ENCODE data around the gene PRDM16. TPM values are rescaled to one million over a fixed set of nuclear protein-coding genes. Genes with fewer than 3 reads are reported as not detected.

PRDM16 gene
- total and polyA plus RNA-seq, 2 of the 13 experiments (the other 11 are each of a cell fraction or from before 2014, with no cell fraction given) = 0.15 to 0.81 TPM

DNA sequence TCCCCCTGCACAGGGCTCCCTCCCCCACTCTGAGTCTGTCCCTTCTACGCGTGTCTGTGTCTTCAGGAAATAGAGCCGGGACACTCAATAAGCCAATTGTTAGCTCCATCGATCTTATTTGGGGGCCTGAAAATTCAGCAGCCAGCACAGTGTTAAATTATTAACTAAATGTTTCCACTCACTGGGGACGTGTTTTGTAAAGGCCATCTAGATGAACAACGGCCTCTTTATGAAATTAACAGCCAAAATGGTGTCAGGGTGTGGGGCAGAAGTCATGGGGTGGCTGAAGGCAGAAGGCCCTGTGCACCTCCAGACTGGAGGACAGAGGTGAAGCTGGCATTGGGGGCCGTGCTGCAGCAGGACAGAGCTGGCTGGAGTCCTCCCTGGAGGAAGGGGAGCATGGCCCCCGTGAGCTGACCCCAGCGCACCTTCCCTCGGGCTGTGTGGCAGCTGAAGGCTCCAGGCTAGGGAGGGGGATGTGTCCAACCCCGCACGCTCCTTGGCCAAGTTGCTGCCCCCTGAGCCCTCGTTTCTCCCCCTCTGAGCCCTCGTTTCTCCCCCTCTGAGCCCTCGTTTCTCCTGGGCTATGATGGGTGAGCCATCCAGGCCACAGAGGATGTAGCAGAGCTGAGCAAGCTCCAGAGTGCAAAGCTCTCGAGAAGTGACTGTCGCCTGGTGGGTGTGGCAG lies 271.7 kb downstream of the PRDM16 start (continued):
- TF ChIP-seq, protein P1, sequence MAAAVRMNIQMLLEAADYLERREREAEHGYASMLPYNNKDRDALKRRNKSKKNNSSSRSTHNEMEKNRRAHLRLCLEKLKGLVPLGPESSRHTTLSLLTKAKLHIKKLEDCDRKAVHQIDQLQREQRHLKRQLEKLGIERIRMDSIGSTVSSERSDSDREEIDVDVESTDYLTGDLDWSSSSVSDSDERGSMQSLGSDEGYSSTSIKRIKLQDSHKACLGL (CRISPR knock-in tag; IDR thresholded peaks at IDR 0.05) = 0 out of 2 replicates have a peak, but pooled peaks have one; percentile 29
- TF ChIP-seq ZNF253 (CRISPR knock-in tag; IDR thresholded peaks at IDR 0.05; ENCODE audit: borderline replicate concordance) (no peak), NR2C2 (CRISPR knock-in tag; IDR thresholded peaks at IDR 0.05; ENCODE audit: borderline replicate concordance) (peak; percentile 59), NR3C1 (CRISPR knock-in tag; IDR thresholded peaks at IDR 0.05) (no peak), PCBP1 (IDR thresholded peaks at IDR 0.05; ENCODE audit: borderline replicate concordance, low read depth, low read length) (no peak), TRIM24 (CRISPR knock-in tag; IDR thresholded peaks at IDR 0.05) (no peak), ZNF232 (CRISPR knock-in tag; IDR thresholded peaks at IDR 0.05; ENCODE audit: borderline replicate concordance) (peak; percentile 79; the same call in 1 of the 2 replicates), BRD4 (CRISPR knock-in tag; IDR thresholded peaks at IDR 0.05) (peak; percentile 96), KLF11 (CRISPR knock-in tag; IDR thresholded peaks at IDR 0.05) (no peak), ZNF772 (CRISPR knock-in tag; IDR thresholded peaks at IDR 0.05) (0 out of 2 replicates have a peak, but pooled peaks have one; percentile 5), RXRA (CRISPR knock-in tag; IDR thresholded peaks at IDR 0.05) (peak; percentile 61; the same call in 1 of the 2 replicates), ZSCAN25 (CRISPR knock-in tag; IDR thresholded peaks at IDR 0.05) (peak; percentile 52), KLF16 (CRISPR knock-in tag; IDR thresholded peaks at IDR 0.05) (no peak), HDAC1 (CRISPR knock-in tag; IDR thresholded peaks at IDR 0.05) (peak; percentile 61)
- TF ChIP-seq, protein P2, sequence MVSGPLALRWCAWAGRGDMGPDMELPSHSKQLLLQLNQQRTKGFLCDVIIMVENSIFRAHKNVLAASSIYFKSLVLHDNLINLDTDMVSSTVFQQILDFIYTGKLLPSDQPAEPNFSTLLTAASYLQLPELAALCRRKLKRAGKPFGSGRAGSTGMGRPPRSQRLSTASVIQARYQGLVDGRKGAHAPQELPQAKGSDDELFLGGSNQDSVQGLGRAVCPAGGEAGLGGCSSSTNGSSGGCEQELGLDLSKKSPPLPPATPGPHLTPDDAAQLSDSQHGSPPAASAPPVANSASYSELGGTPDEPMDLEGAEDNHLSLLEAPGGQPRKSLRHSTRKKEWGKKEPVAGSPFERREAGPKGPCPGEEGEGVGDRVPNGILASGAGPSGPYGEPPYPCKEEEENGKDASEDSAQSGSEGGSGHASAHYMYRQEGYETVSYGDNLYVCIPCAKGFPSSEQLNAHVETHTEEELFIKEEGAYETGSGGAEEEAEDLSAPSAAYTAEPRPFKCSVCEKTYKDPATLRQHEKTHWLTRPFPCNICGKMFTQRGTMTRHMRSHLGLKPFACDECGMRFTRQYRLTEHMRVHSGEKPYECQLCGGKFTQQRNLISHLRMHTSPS (CRISPR knock-in tag; IDR thresholded peaks at IDR 0.05; ENCODE audit: low read depth) = peak; percentile 51; the same call in 1 of the 2 replicates
- TF ChIP-seq, protein P3, sequence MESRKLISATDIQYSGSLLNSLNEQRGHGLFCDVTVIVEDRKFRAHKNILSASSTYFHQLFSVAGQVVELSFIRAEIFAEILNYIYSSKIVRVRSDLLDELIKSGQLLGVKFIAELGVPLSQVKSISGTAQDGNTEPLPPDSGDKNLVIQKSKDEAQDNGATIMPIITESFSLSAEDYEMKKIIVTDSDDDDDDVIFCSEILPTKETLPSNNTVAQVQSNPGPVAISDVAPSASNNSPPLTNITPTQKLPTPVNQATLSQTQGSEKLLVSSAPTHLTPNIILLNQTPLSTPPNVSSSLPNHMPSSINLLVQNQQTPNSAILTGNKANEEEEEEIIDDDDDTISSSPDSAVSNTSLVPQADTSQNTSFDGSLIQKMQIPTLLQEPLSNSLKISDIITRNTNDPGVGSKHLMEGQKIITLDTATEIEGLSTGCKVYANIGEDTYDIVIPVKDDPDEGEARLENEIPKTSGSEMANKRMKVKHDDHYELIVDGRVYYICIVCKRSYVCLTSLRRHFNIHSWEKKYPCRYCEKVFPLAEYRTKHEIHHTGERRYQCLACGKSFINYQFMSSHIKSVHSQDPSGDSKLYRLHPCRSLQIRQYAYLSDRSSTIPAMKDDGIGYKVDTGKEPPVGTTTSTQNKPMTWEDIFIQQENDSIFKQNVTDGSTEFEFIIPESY (CRISPR knock-in tag; IDR thresholded peaks at IDR 0.05) = no peak
- TF ChIP-seq, protein P4, sequence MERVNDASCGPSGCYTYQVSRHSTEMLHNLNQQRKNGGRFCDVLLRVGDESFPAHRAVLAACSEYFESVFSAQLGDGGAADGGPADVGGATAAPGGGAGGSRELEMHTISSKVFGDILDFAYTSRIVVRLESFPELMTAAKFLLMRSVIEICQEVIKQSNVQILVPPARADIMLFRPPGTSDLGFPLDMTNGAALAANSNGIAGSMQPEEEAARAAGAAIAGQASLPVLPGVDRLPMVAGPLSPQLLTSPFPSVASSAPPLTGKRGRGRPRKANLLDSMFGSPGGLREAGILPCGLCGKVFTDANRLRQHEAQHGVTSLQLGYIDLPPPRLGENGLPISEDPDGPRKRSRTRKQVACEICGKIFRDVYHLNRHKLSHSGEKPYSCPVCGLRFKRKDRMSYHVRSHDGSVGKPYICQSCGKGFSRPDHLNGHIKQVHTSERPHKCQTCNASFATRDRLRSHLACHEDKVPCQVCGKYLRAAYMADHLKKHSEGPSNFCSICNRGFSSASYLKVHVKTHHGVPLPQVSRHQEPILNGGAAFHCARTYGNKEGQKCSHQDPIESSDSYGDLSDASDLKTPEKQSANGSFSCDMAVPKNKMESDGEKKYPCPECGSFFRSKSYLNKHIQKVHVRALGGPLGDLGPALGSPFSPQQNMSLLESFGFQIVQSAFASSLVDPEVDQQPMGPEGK (CRISPR knock-in tag; IDR thresholded peaks at IDR 0.05) = peak; percentile 72
- TF ChIP-seq, protein P5, sequence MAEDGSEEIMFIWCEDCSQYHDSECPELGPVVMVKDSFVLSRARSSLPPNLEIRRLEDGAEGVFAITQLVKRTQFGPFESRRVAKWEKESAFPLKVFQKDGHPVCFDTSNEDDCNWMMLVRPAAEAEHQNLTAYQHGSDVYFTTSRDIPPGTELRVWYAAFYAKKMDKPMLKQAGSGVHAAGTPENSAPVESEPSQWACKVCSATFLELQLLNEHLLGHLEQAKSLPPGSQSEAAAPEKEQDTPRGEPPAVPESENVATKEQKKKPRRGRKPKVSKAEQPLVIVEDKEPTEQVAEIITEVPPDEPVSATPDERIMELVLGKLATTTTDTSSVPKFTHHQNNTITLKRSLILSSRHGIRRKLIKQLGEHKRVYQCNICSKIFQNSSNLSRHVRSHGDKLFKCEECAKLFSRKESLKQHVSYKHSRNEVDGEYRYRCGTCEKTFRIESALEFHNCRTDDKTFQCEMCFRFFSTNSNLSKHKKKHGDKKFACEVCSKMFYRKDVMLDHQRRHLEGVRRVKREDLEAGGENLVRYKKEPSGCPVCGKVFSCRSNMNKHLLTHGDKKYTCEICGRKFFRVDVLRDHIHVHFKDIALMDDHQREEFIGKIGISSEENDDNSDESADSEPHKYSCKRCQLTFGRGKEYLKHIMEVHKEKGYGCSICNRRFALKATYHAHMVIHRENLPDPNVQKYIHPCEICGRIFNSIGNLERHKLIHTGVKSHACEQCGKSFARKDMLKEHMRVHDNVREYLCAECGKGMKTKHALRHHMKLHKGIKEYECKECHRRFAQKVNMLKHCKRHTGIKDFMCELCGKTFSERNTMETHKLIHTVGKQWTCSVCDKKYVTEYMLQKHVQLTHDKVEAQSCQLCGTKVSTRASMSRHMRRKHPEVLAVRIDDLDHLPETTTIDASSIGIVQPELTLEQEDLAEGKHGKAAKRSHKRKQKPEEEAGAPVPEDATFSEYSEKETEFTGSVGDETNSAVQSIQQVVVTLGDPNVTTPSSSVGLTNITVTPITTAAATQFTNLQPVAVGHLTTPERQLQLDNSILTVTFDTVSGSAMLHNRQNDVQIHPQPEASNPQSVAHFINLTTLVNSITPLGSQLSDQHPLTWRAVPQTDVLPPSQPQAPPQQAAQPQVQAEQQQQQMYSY (CRISPR knock-in tag; IDR thresholded peaks at IDR 0.05) = no peak
